ENCODE results near the gene TUBAL3.

The TUBAL3 gene

GRCh38 chr10:5373891-5374611 is 30.6 kb downstream of the TUBAL3 start:
- DNase-seq, result no peak

GRCh38 chr10:5373307-5373706 is 31.3 kb downstream of the TUBAL3 start:
- no peak for DNase-seq

- no peak for DNase-seq
Measured at GRCh38 chr10:5370493-5371352, 33.9 kb downstream of the TUBAL3 start.

GRCh38 chr10:5369362-5370158 is 35.1 kb downstream of the TUBAL3 start:
- DNase-seq, result no peak

- DNase-seq, result no peak
Measured at GRCh38 chr10:5365928-5366327, 38.7 kb downstream of the TUBAL3 start.

- DNase-seq, result no peak
Measured at GRCh38 chr10:5364890-5365338, 39.7 kb downstream of the TUBAL3 start, which contains the start of gene UCN3. Gene UCN3 (plus strand): TSS chr10:5364966. CDS start chr10:5373721, 8,755 bp downstream.

- DNase-seq, result no peak
Measured at GRCh38 chr10:5364374-5364773, 40.3 kb downstream of the TUBAL3 start.

GRCh38 chr10:5362873-5363272 is 41.8 kb downstream of the TUBAL3 start:
- DNase-seq, result no peak

- no peak for DNase-seq
Measured at GRCh38 chr10:5361966-5362365, 42.7 kb downstream of the TUBAL3 start.

GRCh38 chr10:5360318-5360915 is 44.2 kb downstream of the TUBAL3 start:
- DNase-seq, result no peak

GRCh38 chr10:5356302-5356763 is 48.3 kb downstream of the TUBAL3 start:
- DNase-seq, result no peak

GRCh38 chr10:5355594-5356301 is 48.9 kb downstream of the TUBAL3 start:
- no peak for DNase-seq

- DNase-seq, result no peak
Measured at GRCh38 chr10:5354068-5354467, 50.6 kb downstream of the TUBAL3 start.

GRCh38 chr10:5349362-5349761 is 55.3 kb downstream of the TUBAL3 start:
- DNase-seq, result no peak

GRCh38 chr10:5346881-5347280 is 57.7 kb downstream of the TUBAL3 start:
- no peak for DNase-seq

GRCh38 chr10:5344746-5345145 is 59.9 kb downstream of the TUBAL3 start:
- no peak for DNase-seq

GRCh38 chr10:5343979-5344378 is 60.6 kb downstream of the TUBAL3 start:
- DNase-seq, result no peak

GRCh38 chr10:5343561-5343960 is 61.1 kb downstream of the TUBAL3 start:
- DNase-seq, result no peak
